Breast epithelium (tissue), 4 donors: ENCODE measurements around the gene AMACR. TPM values are rescaled to one million over a fixed set of nuclear protein-coding genes. Genes with fewer than 3 reads are reported as not detected.
"Not testable (repeated sequence)": the region's sequence is repeated elsewhere in the genome, so short reads cannot be mapped to it uniquely, and the experiment has no call there.

Experiments used
- DNase-seq, 2 donors: peaks; one replicate each; pipeline ENCODE4 v3.0.0-alpha.2; 2019; ENCODE audit warnings: low spot score in 2 of 2
- H3K27ac ChIP-seq, 2 donors: fragments of 200-600 bp; sonication (generic) in 1 of 2; one replicate each; pipeline ENCODE4 v1.5.1; 2016 to 2019; ENCODE audit warnings: mild to moderate bottlenecking in 1 of 2
- H3K27me3 ChIP-seq, 2 donors: fragments of 200-600 bp; sonication (generic) in 1 of 2; one replicate each; pipeline versions ENCODE4 v1.5.1 to v1.6.0; 2017 to 2019; ENCODE audit warnings: control low read depth in 1 of 2, mild to moderate bottlenecking in 1 of 2
- H3K36me3 ChIP-seq: fragments of 200-600 bp; one replicate; pipeline ENCODE4 v1.5.1; 2019
- H3K4me1 ChIP-seq, 2 donors: fragments of 200-600 bp; sonication (generic); one replicate each; pipeline ENCODE4 v1.5.1; 2016 to 2019; ENCODE audit warnings: control low read depth in 1 of 2
- H3K4me3 ChIP-seq, 3 donors: fragments of 200-600 bp; sonication (generic); 1 replicate in 2 of 3; 2 replicates in 1 of 3; pipeline ENCODE4 v1.5.1; 2016 to 2019; ENCODE audit warnings: mild to moderate bottlenecking in 3 of 3, moderate library complexity in 2 of 3
- H3K9me3 ChIP-seq, 2 donors: fragments of 200-600 bp; sonication (generic) in 1 of 2; one replicate each; pipeline ENCODE4 v1.5.1; 2016 to 2019; ENCODE audit warnings: control low read depth in 1 of 2
- POLR2A ChIP-seq: fragments of 450-650 bp; IDR thresholded peaks from one replicate; pipeline ENCODE4 v1.6.1; 2016; ENCODE audit warnings: antibody characterized with exemption, mild to moderate bottlenecking, moderate library complexity
- POLR2AphosphoS5 ChIP-seq, 3 donors: sonication (generic); formaldehyde crosslinking; IDR thresholded peaks; one replicate each; pipeline ENCODE4 v1.6.1; 2017; ENCODE audit warnings: antibody characterized with exemption in 3 of 3
- intact Hi-C: fragments of 100-400 bp; cut with DNase I; formaldehyde crosslinking; loops from one replicate; pipeline ENCODE4 v1.15.1; 2023; ENCODE audit warnings: low total_unique reads
- total RNA-seq, 3 donors: library from RNA; depleted of rRNA; stranded (reverse); fragments of >200 nt; gene quantifications; one replicate each; pipeline ENCODE4 v1.1.0, GENCODE V29; 2016
- TF ChIP-seq, protein P1 (sequence below), 3 donors: fragments of 450-650 bp; IDR thresholded peaks; one replicate each; pipeline ENCODE4 v1.5.1; 2016 to 2017; ENCODE audit warnings: antibody characterized with exemption in 3 of 3, mild to moderate bottlenecking in 3 of 3, moderate library complexity in 3 of 3

The AMACR gene
- total RNA-seq, 3 donors from 2014 or later = 8.2 to 14.4 (median 13.8) TPM

DNA sequence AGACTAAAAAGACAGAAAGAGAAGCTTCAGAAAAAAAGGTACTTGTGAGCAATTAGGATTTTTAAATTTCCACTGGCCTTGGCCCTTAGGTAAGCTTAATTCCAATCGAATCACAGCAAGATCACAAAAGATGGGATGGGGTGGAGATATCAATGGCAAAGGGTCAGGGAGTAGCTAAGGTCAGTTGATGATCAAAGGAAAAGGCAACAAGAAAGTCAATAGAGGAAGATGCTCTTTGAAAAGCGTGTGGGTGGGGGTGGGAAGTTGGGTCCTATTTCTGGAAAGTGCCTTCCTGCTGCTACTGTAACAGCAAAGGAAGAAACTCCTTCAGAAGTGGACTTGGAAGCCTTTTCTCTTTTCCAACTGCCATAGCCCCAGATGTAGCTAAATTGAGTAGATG is 27.9 kb upstream of the AMACR start:
- Histone ChIP-seq H3K4me3 (no peak overlapping the region), H3K27ac (no peak overlapping the region), H3K27me3 (no peaks in the 10 kb centered on the region), H3K36me3 (no peaks in the 10 kb centered on the region), H3K4me1 (no peaks in the 10 kb centered on the region), H3K9me3 (no peaks in the 10 kb centered on the region)
- no peak for TF ChIP-seq POLR2AphosphoS5 (IDR thresholded peaks at IDR 0.05)
- TF ChIP-seq, protein P1, sequence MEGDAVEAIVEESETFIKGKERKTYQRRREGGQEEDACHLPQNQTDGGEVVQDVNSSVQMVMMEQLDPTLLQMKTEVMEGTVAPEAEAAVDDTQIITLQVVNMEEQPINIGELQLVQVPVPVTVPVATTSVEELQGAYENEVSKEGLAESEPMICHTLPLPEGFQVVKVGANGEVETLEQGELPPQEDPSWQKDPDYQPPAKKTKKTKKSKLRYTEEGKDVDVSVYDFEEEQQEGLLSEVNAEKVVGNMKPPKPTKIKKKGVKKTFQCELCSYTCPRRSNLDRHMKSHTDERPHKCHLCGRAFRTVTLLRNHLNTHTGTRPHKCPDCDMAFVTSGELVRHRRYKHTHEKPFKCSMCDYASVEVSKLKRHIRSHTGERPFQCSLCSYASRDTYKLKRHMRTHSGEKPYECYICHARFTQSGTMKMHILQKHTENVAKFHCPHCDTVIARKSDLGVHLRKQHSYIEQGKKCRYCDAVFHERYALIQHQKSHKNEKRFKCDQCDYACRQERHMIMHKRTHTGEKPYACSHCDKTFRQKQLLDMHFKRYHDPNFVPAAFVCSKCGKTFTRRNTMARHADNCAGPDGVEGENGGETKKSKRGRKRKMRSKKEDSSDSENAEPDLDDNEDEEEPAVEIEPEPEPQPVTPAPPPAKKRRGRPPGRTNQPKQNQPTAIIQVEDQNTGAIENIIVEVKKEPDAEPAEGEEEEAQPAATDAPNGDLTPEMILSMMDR (IDR thresholded peaks at IDR 0.05) = no peak
- TF ChIP-seq POLR2A = no peak
- intact Hi-C loops = no loop called here
- DNase-seq = no peak

DNA sequence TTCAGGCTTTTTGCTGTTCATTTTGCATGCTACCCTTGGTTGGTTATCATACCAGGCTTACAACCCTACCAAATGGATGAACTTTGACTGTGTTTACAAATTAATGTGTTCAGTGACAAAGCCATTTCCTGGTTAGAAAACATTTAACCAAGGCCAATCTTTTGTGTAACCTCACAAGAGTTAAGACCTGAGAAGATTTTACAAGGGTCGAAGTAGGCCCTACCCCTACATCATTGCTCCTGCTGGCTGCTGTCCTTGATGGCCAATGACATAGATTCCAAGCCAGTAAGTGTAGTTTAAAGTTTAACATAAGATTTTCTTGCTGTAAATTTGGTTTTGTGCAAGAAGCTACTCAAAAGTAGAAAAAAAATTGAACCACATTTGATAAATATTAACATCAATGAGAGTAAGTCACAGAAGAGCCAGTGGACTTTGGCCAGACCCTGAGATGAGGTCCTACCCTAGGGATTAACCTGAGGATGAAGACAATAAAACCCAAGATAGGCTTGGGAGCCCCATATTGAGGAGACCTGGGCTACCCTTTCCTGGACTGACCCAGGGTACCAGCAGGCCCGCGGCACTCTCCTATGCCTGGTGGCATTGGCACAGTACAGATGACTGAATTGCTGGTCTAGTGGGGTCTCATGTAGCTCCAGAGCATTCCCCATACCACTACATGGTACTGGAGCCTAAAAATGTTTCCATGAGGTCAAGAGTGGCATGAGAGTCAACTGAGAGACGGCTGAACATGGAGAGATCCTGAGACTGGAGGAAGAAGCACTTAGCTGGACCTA is 26.9 kb upstream of the AMACR start:
- H3K36me3 ChIP-seq = no peaks in the 10 kb centered on the region
- no peak overlapping the region for H3K27ac ChIP-seq
- TF ChIP-seq, protein P1 (IDR thresholded peaks at IDR 0.05) = no peak
- TF ChIP-seq POLR2A (no peak), POLR2AphosphoS5 (IDR thresholded peaks at IDR 0.05) (no peak)
- no peaks in the 10 kb centered on the region for H3K9me3 ChIP-seq
- no peak overlapping the region for H3K4me3 ChIP-seq
- intact Hi-C loops = no loop called here
- DNase-seq = no peak
- H3K4me1 ChIP-seq = no peaks in the 10 kb centered on the region
- no peaks in the 10 kb centered on the region for H3K27me3 ChIP-seq

DNA sequence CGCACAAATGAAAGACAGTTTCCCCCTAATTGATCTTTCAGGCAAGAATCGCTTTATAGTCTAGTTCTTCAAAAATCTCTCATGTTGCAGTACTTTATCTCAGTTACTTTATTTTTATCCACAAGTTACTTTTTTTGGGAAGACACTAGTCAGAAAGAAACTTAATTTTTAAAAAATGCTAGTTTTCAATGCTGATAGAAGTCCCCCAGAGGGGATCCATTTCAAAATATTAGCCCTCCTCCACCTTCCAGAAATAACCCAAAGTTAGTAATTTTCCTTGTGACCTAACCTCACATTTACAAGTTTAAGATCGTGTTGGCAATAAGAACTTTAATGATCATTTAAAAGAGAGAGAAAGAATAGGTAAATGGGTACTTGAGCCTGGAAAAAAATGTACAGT is 24.1 kb upstream of the AMACR start:
- no peaks in the 10 kb centered on the region for H3K36me3 ChIP-seq
- H3K4me3 ChIP-seq = no peak overlapping the region
- TF ChIP-seq POLR2A = no peak
- TF ChIP-seq, protein P1 (IDR thresholded peaks at IDR 0.05) = no peak
- no peak for TF ChIP-seq POLR2AphosphoS5 (IDR thresholded peaks at IDR 0.05)
- H3K9me3 ChIP-seq = no peaks in the 10 kb centered on the region
- no peaks in the 10 kb centered on the region for H3K4me1 ChIP-seq
- no peak for DNase-seq
- no peak overlapping the region for H3K27ac ChIP-seq
- H3K27me3 ChIP-seq = no peaks in the 10 kb centered on the region
- intact Hi-C loops = no loop called here

DNA sequence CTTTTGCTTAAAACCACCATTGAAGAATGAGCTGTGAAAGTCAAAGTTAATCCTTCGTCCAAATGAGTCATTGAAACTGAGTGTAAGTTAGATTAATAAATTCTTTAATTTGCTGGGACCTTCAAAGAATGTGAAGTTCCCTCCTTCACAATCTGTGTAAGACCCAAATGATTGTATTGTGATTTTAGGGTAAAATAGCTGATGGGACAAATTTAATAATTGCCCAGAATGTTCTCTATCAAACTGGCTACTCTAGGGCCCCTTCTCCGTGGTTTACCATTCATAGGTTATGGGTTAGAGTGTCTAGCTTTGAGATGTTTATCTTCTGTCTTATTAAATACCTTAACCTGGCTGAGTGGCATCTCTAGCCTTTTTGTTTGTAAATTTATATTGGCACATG is 23.3 kb upstream of the AMACR start:
- Histone ChIP-seq H3K27ac (no peak overlapping the region), H3K9me3 (no peaks in the 10 kb centered on the region), H3K4me1 (no peaks in the 10 kb centered on the region), H3K4me3 (no peak overlapping the region), H3K36me3 (no peaks in the 10 kb centered on the region), H3K27me3 (no peaks in the 10 kb centered on the region)
- intact Hi-C loops = no loop called here
- TF ChIP-seq POLR2A (no peak), POLR2AphosphoS5 (IDR thresholded peaks at IDR 0.05) (no peak)
- DNase-seq = no peak

DNA sequence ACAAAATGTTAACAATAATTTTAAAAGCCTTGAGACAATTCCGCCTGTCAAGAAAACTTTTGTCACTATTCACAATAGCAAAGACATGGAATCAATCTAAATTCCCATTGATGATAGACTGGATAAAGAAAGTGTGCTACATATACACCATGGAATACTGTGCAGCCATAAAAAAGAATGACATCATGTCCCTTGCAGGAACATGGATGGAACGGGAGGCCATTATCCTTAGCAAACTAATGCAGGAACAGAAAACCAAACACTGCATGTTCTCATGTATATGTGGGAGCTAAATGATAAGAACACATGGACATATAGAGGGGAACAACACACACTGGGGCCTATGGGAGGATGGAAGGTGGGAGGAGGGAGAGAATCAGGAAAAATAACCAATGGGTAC is 22.7 kb upstream of the AMACR start:
- DNase-seq, H3K27me3 ChIP-seq, H3K4me1 ChIP-seq, H3K9me3 ChIP-seq, H3K4me3 ChIP-seq, H3K27ac ChIP-seq, H3K36me3 ChIP-seq, intact Hi-C loops: not testable (repeated sequence)

DNA sequence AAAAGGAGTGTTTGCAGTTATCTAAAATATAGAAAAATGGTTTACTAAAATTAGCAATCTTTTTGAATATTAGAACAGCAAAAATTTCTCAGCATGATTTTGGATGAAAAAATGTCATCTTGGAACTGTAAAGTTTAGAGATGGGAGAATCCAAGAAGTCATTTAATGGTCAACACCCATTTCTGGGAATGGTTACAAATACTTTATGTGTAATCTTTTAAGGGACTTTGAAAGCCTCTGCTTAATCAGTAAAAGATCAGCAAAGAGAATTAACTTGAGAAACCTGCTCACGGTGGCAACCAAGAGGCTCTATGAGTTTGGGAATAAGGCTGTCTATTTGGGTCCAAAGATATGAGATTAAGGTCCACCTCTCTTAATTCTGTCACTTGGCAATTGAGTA is 22.2 kb upstream of the AMACR start:
- DNase-seq = no peak
- intact Hi-C loops = no loop called here
- no peaks in the 10 kb centered on the region for H3K27me3 ChIP-seq
- TF ChIP-seq POLR2A (no peak), POLR2AphosphoS5 (IDR thresholded peaks at IDR 0.05) (no peak)
- TF ChIP-seq, protein P1 (IDR thresholded peaks at IDR 0.05) = no peak
- no peak overlapping the region for H3K4me3 ChIP-seq
- H3K9me3 ChIP-seq = no peaks in the 10 kb centered on the region
- H3K4me1 ChIP-seq = no peaks in the 10 kb centered on the region
- no peaks in the 10 kb centered on the region for H3K36me3 ChIP-seq
- no peak overlapping the region for H3K27ac ChIP-seq
